NCI-H446 (cell line): ENCODE data around the gene ANTXR1.
A peak's percentile ranks its signal among the peaks of the same experiment; 100 is the strongest.

Experiments used
- DNase-seq, 2 experiments: peaks; one replicate each; lab custom pipeline; 2025; lab: John Stamatoyannopoulos, UW

Gene ANTXR1

DNA sequence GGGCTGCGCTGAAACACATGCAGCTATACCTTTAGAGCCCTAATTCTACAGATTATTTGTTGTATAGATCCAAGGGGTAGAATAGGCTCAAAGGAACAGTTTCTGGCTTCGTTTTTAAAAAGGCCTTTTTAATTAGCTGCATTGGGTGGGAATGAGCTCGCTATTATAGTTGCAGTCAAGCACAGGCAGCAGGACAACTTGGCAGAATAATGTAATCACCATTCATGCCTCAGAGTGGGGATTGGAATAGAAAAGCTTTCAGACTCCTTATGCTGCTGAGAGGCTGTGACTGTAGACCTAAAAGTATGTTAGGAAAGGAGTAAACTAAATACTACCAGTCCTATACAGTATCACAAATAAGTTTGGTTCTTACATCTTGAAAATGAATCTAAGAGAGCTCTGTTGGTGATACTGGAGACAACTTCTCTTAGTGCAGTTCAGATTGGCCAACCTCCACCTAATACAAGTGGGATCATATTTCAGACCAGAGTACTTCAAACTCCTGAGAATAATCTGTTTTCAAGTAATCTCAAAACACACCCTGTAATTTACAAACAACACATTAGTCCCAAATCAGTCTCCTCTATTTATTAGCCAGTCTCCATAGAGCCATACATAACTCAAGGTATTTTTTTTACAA, 121.4 kb downstream of the ANTXR1 start:
- DNase-seq: peak in 1 of 2 experiments; percentile 40

DNA sequence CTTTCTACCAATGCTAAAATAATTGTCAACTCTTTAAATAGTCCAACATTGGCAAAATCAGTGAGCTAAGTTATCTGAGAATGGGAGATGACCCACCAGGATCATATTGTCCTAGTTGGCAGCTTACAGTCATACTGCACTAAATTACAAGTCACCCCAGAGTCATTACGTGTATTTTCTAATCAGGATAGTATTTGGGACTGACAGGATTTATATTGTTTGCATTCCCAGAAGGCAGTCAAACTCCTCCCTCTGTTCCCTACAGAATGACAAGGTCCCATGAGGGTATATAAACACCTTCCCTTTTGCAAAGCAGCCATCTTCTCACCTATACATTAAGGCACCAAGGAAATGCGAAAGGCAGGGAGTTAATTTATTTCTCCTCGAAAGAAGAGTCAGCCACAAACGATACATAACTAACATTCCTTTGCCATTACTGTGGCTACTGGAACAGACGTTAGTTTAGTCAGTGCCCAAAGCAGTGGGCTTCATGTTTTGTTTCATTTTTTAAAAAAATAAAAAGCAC, 125.3 kb downstream of the ANTXR1 start:
- DNase-seq: no peak

DNA sequence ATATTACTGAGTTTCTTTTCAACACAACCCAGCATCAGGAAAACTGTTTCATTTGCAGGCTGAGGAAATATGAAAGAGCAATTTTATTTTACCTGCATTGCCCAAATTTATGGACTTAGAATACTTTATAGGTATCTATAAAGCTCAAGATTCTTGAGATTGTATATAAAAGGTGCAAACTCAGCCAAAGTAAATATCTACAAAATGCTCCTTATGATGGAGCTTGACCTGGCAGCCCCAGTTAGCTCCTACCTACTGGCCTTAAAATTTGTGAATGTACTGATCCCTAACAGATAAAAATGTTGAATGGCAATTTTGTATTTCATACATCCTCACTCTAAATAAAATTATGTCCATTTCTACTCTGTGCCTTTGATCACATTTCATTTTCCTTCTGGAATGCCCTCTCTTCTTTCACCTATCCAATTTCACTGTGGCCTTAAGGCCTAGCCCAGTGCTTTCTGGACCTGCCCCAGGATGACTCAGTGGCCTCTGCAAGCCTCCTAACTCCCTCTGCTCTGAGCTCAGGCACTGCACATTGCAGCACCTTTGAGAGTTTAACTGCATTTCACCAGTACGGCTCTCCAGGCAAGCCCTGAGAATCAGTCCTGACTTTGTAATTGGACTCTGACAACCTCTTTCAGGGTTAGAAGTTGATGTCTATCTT, 125.9 kb downstream of the ANTXR1 start:
- DNase-seq: no peak

DNA sequence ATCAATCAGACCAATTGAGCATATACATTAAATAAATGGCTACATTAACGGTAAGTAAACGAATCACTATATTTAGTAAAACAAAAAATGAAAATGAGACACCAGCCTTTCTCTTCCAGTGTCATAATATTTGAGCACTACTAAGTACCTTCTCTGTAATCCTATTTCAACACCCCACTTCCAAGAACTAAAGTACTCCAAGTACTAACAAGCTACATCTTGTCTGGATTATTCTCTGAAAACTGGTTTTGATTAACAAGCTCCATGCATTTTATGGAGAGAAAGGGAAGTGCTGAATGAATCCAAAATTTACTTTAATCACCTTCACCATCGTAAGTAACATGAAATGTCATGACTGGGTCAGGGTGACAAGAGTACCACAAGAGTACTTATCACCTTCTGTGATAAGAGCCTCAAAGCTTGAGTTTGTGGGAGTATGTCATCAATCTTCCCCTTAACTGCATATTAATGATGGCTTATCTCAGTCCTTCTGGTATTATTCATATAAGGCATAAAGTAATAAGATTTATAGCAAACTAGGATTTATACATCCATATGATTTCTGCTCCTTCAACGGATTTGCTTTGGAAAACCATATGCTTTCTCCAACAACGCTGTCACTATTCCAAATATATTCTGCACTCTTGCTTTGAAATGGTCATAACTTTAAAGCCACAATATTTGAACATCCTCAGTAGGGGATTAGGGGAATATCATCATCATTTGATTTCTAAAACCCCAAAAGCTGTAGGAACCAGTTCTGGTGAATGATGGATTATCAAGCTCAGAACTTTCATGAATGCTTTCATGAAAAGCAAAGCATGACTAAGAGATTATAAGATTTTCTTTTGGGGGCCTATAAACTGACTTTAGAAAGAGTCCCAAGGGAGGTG, 127.0 kb downstream of the ANTXR1 start:
- no peak for DNase-seq

DNA sequence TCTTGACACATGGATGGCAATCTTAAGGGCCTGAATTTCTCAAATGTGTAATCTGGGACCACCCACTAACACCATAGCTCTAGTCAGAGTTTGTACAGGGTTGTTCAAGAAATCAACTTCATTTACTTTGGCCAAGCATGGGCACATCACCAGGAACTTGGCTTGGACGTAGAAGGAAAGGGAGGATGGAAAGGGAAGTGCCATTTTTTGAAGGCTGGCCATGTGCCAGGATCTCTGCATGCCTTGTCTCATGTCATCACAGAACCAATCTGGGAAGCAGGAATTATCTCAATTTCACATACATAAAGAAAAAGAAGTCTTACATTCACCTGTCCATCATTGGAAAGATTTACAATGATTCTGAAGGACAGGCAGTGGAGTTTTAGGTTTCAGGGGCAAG, 128.1 kb downstream of the ANTXR1 start:
- DNase-seq: peak in 1 of 2 experiments; percentile 9

DNA sequence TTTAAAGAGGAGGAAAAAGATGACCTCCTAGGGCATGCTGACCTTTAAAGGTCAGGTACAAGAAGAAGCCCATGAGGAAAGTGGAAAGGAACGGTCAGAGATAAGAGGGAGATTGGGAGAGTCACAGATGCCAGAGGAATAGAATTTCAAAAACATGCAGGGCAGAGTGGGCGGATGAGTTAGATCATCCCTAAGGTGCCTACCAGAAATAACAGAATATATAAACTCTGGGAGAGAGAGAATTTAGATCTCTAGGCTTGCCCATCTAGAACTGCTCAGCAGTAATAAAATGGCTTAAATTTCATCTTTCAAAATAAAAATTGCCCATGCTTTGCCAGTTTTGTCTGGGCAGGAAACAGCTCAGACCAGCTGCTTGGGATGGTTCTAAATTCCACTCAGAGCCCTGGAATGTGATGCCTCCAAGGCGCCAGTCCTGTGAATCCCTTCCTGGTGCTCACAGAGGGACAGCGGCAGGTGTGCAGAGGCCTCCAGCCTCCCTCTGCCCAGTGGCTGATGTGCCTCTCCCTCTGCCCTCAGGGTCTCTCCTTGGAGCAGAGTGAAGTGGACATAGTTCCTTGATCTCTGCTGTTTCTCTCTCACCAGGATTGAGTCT, 130.9 kb downstream of the ANTXR1 start:
- no peak for DNase-seq

DNA sequence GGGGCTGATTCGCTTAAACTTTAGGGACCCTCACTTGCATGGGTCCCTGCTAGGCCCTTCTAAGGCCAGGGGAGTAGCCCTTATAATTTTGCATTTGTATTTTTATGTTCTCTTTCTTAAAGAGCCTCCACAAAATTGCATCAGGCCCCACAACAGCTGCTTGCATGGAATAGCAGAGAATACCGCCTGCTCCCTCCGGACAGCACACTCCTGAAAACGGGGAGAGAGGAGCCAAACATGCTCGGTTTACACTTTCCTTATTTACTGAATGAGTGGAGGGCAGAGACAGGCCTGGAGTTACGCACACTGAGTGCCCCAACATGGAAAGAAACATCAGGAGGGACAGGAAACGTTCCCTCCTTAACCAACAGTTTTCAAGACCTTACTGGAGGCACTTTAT, 132.2 kb downstream of the ANTXR1 start:
- DNase-seq: no peak

DNA sequence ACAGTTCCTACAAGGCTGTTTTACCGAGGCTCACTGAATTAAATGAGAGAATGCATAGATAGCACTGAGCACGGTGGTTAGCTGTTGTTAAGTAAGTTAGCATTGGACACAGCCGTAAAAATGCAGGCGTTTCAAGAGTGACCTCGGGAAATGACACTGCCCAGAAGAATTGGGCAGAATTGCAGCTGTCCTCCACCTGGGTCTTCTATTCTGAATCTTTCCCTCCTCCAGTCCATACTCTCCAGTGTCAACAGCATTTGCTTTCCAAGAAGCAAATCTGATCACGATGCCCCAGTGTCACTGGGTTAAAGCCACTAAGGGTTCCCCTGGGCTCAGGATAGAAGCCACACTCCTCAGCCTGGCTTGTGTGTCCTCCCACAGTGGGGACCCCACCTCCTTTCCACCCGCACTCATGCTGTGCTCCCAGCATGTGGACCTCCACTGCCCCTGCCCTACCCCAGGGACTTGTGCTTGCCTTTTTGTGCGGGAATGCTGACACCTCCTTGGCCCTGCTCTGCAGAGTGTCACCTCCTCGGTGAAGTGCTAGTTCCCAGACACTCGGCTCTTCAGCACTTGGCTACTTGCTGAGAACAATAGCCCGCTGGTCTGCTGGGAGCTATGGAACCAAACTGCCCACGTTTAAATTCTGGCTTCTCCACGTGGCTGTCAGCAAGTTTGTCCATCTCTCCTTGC, 135.0 kb downstream of the ANTXR1 start:
- no peak for DNase-seq

DNA sequence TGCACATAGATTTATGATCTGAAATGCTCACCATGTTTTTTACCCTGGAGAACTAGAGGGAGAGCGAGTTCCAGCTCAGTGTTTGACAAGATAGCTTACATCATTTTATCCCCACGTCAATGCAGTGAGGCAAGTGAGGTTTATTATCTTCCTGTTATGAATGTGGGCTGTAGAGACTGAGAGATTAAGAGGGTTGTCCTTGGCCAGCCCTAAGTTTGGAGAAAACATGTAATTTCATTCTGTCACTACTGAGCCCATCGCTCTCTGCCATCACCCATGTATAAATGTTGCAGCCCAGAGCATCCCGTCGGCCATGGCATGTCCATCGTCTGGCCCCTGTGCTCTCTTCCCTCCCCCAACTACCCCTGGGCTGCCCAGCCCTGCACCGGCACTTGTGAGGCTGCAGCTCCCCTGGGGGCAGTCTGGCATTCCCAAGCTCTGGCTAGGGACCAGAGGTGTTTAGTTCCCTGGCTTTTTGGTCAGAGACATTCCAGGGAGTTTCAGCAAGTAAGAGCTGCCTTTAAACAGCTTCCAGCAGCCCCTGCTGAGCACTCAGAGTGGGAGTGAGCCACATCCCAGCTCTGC, 136.7 kb downstream of the ANTXR1 start:
- DNase-seq: peak in 1 of 2 experiments; percentile 16

DNA sequence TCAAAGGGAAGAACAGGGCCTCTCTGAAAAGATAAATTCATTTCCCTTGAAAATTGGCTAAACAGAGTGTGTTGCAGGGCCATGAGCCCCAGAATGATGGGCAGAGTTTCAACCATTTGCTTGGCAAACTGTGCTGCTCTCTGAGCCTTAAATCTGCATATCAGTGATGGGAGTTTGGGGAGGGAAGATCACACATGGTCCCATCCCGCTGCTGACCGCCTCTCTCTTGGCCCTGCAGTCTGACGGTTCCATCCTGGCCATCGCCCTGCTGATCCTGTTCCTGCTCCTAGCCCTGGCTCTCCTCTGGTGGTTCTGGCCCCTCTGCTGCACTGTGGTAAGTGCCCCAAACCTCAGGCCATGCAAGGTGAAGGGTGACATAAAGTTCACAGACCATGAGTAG, 139.0 kb downstream of the ANTXR1 start:
- DNase-seq: no peak

DNA sequence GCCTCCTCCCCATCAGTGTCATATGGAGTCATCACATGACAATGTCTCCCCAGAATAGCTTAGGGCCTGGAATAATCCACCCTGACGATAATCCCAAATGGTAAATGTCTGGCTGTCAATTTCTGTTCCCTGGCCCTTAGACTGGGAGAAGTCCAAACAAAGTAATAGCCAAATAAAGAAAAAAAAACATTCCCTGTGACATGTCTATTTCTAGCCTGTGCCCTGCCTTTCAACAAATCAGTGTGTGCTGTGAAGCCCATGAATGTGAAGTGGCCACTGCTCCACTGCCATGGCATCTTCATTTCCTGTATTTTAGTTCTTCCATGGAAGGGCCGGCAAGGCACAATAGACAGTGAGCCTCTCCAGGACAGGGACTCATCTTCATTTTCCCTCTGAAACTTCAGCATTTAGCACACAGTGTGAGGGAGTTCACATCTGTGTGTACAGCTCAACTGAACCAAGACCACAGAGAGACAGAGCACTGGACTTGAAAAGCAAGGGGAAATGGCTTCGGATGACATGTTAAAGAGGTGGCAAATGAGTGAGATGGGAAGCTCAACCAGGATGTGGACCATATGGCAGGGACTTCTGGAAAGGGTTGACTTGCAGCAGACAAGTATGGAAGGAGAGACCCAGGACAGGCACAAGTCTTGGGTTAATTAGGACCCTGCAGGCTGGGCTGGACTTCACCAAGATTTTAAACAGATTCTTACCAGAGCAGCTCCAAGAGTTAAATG, 140.0 kb downstream of the ANTXR1 start:
- DNase-seq: no peak

DNA sequence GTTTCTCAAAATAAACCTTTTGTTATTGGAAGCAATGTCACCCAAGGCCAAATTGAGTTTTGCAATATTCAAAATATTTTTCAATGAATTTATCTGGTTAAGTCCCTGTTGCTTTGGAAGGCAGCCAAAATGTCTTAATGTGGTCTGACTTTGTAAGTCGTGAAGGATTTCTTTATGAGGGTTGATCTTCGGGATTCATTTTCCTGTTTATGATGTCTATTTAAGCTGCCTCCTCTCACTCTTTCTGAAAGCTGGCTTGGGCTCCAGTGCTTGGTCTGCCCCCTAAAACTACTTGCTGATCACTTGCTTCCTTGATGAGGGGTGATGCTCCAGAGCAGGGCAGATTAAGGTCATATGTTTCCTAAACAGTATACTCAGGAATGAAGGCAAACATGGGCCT, 141.1 kb downstream of the ANTXR1 start:
- peak in 1 of 2 experiments; percentile 17 for DNase-seq

DNA sequence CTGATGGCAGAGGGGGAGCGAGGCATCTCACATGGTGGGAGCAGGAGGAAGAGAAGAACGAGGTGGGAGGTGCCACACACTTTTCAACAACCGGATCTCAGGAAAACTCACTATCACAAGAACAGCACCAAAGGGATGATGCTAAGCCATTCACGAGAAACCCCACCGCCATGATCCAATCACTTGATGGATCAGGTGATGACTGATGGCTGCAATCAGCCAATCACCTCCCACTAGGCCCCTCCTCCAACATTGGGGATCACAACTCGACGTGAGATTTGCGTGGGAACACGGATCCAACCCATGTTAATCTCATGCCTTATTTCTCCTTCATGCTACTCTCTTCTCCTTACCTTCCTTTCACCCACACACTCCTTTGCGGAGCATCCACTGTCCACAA, 143.6 kb downstream of the ANTXR1 start:
- DNase-seq: no peak

DNA sequence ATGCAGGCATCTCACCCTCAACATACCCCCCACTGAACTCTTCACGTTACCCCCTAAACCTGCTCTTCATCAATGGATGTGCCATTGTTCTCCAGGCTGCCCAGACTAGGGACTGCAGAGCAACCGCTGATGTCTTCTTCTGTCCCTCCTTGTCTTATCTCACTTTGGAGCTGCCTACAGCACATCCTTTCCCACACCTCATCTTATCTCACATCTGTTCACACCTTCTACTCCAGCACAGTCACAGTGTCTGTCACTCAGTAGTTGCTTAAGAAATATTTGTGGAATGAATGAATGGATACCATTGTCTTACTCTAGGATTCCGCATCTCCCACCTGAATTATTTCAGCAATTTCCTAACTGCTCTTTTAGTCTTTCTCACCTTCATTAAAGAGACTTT, 144.5 kb downstream of the ANTXR1 start:
- no peak for DNase-seq

DNA sequence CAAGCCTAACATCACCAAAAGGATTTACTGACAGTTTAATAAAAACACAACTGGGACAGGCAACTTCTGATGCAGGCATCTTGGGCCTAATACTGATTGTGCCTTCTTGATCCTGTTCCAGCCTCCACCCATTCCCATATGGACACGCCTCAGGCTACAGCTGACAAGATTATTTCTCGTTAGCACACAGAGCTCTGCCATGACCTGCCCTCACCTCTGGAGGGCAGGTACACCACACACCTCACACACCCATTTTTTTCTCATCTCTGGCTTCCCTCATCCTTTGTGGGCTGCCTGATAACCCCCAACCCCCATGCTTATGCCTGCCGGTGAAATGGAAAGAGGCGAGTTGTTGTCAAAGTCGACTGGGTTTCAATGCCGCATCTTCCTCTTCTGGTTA, 147.0 kb downstream of the ANTXR1 start:
- DNase-seq: peak in 1 of 2 experiments; percentile 6

DNA sequence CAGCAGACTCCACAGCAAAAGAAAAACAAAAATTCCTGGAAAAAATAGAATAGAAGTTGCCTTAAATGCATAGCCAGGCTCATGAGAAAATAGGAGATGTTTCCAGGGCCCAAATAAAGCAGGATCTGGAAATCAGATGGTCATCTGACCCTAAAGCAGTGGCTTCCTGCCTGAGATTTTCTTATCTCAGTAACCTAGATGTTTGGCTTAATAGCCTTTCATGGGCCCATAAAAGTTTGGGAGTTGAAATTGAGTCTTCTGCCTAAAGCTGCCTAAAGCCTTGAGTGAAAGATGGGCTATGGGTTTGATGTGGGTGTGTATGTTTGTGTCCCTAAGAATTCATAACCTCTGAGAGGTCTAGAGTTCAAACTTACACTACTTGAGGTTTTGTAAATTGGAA, 149.1 kb downstream of the ANTXR1 start:
- DNase-seq: no peak

DNA sequence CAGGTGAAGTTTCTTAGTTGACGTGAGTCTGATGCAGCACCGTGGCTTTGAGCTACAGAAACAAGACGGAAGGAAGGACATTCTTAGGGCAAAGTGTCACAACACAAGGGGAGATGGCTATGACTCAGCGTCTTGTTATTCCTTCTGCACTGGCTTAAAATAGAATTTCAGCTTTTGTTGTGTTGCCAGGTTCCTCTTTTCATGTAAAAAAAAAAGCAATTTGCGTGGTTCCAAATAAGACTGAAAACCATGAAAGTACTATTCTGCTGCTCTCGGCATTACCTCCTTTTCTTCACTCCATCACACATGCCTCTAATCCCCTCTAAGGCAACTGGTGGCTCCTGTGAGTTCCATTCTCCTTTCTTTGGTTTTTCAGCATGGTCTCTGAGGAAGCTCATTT, 150.1 kb downstream of the ANTXR1 start:
- peak in 1 of 2 experiments; percentile 4 for DNase-seq

DNA sequence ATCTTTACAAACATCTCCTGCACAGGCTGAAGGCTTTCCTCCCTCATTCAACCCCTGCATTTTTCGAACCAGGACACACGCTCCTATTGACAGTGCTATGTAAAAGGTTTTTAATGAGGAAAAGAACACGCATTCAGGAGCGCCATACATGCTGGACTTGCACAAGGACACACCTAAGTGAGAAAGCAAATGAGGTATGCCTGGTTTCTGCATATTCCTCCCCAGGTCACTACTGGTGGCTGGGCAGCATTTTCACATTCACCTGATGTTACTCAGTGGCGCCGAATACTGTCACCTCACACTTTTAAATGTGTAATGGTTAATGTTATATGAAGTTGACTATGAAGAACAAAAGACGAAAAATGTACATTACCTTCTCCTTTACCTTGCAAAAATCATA, 150.6 kb downstream of the ANTXR1 start:
- DNase-seq: no peak

DNA sequence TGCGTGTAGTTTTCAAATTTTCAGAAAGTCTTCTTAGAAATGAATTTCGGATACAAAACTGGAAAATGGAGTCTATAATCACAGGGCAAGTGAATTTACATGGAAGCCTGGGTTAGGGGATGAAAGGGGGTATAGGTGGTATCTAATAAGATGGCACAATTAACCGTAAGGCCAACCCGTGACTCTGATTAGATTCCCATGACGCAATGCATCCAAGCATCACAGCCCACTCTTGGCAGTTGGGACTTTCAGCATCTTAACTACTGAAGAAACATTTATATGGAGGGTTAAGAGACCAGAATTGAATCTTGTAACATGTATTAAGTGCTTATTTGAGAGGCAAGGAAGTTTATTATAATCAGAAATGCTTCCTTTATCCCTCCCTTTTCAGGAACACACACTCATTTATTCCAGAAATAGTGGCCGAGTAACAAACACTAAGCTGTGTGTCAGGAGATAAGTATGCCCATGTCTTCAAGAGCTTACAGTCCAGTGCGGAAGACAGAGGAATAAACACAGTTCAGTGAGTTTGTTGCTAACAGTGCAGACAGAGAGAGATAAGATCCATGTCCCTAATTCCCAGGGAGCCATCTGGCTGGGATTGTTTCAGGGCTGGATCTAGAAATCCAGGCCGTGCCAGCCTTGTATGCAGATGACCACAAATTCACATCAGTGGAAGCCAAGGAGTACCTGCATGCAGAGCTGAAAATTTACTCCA, 151.2 kb downstream of the ANTXR1 start:
- DNase-seq: no peak
